SIG-M5 treated with dmso at 0.1 percent for 504 hours (cell line): Measurements from ENCODE around the gene BIK.
"Not testable (repeated sequence)": the region's sequence is repeated elsewhere in the genome, so short reads cannot be mapped to it uniquely, and the experiment has no call there.

ENCODE experiments used
- DNase-seq: peaks from one replicate; lab custom pipeline; 2025; ENCODE audit not compliant: unreplicated experiment; lab: John Stamatoyannopoulos, UW

Gene BIK

DNA sequence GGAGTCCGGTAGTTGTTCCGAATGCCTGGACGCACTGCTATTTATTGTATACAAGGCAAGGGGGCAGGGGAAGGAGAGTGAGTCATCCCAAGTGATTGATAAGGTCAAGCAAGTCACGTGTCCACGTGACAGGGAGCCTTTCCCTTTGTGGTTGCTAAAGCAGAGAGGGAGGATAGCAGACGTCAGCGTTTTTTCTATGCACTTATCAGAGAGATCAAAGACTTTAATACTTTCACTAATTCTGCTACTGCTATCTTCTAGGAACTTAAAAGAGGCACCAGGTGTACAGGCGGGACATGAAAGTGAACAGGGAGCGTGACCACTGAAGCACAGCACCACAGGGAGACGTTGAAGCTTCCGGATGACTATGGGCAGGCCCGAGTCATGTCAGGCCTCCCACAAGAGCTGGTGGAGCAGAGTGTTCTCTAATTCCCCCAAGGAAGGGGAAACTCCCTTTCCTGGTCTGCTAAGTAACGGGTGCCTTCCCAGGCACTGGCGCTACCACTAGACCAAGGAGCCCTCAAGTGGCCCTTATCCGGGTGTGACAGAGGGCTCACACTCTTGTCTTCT, 6.4 kb upstream of the BIK start:
- DNase-seq = not testable (repeated sequence)

DNA sequence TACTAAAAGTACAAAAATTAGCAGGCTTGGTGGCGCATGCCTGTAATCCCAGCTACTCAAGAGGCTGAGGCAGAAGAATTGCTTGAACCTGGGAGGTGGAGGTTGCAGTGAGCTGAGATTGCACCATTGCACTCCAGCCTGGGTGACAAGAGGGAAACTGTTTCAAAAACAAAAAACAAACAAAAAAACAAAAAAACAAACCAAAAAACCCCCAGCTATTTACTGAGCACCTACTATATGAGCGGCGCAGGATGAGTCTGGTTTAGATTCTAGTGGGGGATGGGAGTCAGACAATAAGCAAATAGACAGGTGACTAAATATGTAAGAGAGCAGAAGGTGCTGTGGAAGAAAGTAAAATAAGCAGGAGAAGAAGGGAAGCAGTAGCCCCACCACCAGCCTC, 5.6 kb upstream of the BIK start:
- not testable (repeated sequence) for DNase-seq

DNA sequence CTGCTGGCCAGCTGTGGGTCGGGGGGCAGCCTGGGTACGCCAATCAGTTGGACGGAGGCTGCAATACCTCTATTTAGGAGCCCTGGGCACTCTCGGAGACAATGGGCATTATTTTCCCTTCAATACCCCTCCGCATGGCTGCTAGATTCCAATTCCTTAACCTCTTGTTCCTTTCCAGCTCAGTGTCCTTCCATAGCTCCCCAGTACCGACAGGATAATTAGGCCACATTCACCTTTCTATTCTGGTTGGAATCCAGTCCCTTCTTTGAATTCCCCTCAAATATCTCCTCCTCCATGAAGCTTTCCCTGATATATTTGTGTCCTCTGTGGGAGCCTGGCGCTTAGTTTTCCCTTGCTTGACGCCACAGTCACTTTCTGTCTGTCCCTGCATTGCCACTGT, 4.2 kb upstream of the BIK start:
- DNase-seq = no peak

DNA sequence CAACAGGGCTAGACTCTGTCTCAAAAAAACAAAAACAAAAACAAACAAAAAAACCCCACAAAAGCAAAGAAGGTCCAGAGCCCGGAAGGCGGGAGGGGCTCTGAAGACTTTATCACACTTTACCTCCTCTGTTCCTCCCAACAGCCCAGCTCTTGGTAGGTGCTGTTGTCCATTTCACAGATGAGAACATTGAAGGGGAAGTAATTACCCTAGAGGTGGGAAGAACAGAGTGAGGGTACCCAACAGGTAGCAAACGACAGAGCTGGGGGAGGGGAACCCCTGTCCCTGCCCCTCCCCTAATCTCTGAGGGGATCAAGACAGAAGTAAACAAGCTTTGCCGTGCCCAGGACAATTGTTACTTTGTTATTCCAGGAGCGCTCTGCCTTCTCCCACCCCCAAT, 1.0 kb upstream of the BIK start:
- DNase-seq = no peak

DNA sequence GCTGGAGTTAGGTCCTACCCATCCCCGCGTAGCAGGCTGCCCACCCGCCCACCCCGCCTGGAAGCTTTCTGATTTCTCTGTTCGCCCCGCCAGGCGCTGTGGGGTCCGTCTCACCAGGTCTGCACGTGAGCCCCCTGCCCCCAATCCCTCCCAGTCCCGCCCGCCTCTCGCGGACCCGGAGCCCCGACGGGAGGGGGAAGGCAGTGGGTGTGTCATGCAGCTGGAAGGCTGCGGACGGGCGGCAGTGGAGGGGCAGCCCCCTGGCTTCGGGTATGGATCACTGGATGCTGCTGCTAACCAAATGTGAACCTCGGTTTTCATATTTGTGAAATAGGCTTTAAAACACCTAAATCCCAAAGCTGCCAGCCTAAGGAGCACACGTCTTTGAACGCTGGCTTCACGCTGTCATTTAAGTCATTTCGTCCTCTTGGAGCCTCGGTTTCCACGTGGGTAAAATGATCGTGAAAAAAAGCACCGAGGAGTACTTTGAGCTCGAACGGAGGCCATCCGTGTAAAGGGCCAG, 568 bp upstream of the BIK start:
- no peak for DNase-seq

DNA sequence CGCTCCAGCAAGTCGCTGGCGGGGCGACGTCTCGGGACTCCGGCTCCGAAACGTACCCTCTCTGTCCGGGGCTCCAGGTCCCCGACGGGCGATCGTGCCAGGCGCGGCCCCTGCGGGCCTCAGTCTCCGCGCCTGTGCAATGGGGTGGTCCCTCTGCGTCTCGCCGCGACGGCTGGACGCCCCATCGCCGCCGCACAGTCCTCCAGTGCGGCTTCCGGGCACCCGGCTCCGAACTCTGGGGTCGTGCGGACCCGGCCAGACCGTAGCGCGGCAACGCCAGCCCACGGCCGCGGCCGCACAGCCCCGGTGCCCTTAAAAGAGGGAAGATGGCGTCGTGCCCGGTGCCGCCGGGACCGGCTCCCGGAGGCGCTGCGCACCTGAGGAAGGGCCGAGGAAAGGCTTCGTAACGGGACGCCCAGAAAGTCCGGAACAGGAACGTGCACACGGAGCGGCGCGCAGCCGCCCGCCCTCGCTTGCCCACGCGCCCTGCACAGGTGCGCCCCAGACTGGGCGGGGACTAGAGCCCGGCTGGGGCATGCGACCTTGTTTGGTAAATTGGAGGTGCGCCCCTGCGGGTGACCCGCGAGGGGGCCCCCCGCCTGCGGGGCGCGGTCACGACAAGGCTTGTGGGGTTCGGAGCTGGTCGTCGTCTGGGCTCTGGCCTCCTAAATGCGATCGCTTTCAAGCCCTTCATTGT, 525 bp downstream of the BIK start:
- no peak for DNase-seq

DNA sequence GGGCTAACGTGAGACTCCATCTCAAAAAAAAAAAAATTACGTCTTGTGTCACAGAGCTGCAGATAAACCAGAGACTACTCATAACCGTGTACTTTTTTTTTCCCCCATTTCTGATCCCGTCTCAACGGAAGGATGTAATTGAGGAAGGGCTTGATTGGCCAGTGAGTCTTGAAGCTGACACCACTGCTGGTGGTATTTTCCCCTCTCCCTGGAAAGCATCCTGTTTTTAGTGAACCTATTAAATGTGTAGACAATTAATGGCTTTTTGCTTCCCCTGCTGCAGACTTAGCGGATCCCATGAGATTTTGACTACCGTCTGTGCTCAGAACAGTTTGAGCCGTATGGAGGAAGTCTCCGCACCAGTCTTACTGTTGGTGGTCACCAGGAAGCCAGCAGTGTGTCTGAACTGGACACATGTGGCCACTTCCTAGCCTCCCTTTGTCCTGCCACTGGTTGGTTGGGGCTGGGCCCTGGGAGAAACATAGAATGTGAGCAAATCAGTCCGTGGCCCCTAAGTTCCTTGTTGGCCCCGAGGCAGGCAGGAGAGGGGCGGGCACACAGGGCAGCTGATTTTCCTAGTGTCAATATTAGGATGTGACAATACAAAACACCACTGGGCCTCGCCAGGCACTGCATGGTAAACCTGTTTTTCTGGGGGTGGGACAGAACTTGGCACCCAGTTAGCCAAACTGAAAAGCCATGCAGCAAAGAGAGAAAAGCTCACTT, 3.1 kb downstream of the BIK start:
- DNase-seq = no peak

DNA sequence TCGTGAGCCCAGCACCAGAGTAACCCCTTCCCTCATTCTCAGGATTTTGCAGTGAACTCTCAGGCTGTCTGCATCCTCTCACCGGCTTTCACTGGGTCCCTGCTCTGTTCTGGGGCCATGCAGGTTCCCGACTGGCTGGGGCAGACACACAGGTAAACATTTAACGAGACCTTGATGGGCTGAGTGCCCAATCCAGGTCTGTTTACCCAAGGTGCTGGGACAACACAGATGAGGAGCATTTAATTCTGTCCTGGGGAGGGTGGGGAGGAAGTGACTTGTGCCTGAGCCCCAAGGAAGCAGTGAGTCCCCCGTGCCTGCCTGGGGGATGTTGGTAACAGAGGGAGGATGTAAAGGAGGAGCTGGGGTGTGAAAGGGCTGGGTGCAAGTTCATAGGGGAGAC, 4.4 kb downstream of the BIK start:
- no peak for DNase-seq

DNA sequence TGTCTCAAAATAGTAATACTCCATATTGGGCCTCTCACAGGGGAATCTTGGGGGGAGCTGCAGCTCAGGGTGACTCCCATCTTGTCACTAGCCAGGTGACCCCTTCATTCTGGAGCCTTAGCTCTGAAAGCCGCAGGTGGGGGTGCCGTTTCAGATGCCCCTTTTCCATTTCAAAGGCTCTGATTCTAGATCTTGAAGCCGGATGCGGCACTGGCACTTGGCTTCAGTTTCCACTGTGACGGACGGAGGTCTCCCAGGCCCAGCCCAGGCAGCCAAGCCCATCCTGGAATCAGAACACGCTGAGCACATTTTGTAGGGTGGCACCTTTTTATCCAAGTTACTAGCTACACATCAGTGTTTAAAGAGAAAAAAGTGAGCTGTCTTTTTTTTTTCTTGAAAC, 6.4 kb downstream of the BIK start:
- DNase-seq = no peak

DNA sequence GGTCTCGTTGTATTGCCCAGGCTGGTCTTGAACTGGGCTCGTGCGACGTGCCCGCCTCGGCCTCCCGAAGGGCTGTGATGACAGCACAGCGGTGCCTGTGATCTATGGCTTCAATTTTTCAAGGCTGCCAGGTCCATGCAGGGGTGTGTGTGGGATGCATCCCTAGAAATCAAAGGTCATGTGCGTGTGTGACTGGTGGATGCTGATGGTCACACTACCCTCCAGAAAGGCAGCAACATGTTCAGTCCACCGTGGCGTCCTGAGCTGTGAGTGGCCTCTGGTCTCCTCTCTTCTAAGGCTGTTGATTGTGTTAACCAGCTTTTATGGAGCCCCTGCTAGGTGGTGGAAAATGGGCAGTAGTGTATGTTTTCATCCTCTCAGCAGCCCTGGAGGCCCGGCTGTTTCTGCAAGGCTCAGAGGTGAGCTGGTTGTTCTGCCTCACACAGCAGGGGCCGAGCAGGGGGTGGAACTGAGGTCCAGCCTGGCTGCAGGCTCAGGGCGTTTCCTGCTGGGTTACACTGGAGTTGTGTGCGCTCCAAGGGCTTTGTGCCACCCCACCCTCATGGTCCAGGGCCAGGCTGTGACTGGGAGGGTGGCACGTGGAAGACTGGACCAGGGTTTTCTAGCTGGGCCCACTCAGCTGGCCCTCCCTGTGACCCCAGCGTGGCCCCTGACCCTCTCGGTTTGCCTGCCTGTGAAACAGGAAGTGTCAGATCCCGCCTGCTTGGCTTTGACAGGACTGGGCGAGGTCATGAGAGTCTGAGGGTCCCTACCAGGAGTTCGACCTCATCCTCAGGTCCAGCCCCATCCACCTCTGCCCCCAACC, 7.7 kb downstream of the BIK start:
- DNase-seq = no peak

DNA sequence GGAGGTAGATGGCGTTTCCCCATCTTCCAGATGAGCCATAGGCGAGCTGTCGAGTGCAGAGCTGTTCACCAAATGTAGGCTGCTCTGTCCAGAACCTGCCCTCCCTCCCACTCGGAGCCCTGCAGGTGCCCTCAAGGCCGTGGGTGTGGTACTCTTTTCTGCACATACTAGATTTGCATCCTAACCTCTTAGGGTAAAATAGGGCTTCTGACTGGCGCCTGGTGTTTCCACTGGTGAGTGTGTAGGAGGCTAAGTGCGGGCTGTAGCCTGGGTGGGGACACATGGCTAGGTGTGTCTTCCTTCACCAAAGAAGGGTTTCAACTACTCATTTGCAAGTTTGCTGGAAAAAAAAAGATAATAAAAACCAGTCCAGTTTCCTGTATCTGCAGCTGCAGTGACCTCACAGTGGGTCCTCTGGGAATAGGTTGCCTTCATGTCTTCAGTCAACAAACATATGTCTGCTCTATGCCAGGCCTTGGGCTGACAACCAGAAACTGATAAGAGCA, 8.5 kb downstream of the BIK start:
- DNase-seq = no peak

DNA sequence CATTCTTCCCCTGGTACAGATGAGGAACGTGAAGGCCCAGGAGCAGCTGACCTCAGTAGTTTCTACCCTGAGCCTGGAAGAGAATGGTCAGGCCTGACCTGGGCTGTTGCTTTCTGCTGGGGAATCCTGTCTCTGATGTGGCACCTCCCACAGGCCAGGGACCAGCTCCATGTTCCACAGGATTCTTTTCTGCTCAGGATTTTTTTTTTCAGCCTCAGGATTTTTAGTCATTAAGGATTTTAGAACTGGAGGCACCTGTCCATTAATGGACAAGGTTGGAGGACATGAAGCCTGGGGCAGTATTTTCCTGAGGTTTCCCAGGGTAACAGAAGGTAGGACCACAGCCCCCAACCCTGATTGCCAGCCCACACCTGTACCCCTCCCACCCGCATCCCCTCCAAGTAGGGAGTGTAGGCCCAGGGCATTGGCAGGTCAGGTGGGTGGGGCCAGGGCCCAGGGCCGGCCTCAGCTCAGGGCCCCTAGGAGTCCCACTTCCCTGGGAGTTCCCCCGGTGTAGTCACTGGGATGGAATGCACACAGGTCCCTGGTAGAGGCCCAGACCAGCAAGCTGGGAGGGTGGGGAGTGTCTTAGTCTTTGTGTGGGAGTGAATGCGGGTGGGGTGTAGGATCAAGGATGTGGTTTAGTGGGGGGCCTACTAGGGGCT, 16.1 kb downstream of the BIK start:
- no peak for DNase-seq

DNA sequence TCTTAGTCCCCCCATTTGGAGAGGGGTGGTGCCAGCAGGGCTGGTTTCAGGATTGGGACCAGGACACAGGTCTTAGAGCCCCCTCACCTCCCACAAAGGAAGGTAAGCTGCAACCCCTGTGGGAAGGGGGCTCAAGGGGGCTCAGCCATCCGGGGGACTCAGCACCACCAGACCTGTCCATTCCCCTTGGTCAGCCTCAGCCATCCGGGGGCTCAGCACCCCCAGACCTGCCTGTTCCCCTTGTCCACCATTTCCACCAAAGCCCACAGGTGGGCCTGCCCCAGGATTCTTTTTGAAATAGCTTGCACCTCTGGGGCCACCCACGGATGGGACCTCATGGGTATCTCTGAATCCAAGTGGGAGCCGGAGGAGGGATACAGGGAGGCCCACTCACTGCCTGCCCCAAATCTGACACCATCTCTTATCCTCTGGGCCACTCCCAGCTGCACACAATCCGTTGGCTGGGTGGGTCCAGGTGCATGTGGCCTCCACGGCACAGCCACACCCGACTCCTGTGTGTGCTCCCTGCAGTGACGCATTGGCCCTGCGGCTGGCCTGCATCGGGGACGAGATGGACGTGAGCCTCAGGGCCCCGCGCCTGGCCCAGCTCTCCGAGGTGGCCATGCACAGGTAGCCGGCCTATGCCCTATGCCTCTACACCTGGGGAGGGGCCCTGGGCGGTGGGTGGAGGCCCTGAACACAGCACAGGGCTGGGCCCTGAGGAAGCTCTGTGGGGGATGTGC, 16.8 kb downstream of the BIK start:
- no peak for DNase-seq

DNA sequence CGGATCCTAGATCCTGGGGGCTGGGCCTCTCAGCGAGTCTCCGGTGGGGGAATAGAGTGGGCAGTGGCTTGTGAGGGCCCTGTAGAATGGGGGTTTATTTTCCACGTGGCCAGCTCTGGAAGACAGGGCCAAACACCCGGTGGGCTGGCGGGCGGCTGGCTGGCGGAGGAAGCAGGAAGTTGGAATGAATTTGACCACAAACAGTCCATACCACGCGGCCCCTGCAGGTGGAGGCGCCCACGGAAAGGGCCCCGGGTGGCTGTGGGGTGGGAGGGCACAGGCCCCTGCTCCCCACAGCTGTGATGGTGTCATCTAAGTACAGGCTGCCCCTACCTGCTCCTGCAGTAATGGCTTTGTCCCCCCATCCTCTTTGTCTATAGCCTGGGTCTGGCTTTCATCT, 17.6 kb downstream of the BIK start:
- no peak for DNase-seq

DNA sequence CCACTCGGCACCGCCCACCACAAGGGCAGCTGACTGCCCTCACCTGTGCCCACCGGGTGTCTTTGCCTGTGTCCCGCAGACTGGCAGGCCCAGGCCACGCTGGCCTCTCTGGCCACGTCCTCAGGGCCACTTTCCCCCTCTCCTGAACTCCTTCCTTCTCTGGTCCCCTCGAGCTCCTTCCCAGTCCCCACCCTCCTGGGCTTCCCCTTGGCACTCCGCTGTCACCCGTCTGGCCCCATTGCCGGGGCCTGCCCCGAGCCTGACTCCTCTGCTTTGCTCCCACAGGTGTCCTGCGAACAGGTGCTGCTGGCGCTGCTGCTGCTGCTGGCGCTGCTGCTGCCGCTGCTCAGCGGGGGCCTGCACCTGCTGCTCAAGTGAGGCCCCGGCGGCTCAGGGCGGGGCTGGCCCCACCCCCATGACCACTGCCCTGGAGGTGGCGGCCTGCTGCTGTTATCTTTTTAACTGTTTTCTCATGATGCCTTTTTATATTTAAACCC, 18.4 kb downstream of the BIK start:
- no peak for DNase-seq

DNA sequence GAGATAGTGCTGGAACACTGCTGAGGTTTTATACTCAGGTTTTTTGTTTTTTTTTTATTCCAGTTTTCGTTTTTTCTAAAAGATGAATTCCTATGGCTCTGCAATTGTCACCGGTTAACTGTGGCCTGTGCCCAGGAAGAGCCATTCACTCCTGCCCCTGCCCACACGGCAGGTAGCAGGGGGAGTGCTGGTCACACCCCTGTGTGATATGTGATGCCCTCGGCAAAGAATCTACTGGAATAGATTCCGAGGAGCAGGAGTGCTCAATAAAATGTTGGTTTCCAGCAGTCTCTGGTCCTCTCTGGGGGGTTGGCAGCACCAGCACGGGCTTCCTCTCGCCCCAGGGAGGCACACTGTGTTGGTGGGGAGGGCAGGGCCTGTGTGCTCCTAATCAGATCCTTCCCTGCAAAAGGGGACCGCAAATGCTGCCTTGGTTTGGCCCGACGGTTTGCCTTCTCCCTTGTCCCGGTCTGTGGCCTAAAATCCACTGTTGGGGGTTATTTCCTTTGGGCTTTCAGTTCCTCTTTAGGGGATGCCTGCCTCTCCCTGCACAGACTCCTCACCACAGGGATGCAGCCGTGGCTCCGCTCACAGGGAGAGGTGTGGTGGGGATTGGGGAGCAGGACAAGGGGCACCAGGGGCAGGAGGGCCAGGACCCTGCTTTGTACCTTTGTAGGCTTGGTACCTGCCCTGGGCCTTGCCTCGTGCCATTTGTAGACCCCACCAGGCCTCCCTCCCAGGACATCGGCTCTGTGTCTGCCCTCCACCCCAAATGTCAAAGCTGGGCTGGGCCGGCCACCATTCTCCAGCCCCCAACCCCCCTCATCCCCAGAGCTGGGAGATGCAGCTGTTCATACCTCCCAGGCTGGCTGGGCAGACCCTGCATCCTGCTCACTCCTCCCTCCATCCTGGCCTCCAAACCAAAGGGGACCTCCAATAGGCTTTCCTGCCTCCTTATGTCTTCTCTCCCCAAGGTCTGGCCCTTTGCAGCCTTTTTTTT, 19.2 kb downstream of the BIK start:
- DNase-seq = peak; percentile 74

DNA sequence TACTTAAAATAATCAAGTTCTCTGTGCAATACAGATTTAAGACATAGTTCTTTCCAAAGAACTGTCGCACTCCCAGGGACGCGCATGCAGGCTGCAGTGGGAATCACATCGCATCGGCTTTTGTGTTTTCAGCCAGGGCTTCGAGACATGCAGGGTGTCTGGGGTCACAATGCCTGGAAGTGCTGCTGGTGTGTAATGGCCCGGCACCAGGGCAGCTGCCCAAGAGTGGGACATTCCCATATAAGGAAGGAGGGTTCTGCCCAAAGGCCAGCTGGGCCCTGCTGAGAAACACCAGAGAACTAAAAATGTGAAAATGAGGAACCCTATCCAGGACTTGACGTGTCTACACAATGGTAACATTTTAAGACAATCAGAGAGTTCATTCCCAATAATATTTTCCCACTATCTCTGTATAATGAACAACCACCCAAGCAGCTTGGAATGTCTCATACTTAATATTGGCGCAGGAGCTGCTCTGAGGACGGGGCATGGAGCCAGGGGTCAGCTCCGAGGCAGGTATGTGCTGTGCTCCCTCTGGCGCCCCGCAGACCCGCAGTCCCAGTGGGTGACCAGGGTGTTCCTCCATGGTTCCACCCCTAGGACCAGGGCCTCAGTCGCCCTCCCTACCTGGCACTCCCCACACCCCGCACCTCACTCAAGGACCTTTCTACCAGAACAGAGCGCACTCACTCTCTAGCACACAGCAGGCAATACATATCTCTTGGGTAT, 21.4 kb downstream of the BIK start:
- DNase-seq = no peak

DNA sequence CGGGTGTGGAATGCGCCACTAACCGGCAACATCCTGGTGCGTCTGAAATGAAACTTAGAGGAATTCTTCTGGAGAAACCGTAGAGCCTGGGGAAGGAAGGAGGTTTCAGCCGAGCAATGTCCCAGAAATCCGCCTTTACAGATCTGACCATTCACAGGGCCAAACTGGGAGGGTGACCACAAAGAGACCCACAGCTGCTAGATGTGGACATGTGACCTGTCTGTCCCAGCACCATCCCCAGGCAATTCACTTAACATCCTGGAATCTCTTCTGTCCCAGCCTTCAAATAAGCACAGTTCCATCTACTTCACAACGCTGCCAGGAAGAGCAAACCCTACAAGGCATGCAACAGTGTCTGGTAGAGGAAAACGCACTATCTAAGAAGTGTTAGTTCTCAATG, 22.9 kb downstream of the BIK start:
- no peak for DNase-seq
